SKM-1 (cell line): Measurements from ENCODE around the gene AP2S1.
"Not testable (repeated sequence)": the region's sequence is repeated elsewhere in the genome, so short reads cannot be mapped to it uniquely, and the experiment has no call there.

ENCODE experiments used
- DNase-seq: peaks from one replicate; lab custom pipeline; 2025; ENCODE audit not compliant: unreplicated experiment; lab: John Stamatoyannopoulos, UW

The AP2S1 gene

DNA sequence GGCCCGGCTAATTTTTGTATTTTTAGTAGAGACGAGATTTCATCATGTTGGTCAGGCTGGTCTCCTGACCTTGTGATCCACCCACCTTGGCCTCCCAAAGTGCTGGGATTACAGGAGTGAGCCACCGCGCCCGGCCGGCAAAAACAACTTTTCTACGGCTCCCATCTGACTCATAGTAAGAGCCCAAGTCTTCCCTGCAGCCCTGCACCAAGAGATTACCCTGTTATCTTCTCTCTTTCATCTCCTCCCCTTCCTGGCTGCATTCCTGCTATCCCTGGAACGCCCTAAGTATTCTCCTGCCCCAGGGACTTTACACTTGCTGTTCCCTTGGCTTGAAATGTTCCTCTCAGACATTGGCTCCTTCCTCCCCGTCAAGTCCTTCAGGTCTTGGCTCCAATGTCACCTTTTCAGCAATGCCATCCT, 6.6 kb downstream of the AP2S1 start:
- no peak for DNase-seq

DNA sequence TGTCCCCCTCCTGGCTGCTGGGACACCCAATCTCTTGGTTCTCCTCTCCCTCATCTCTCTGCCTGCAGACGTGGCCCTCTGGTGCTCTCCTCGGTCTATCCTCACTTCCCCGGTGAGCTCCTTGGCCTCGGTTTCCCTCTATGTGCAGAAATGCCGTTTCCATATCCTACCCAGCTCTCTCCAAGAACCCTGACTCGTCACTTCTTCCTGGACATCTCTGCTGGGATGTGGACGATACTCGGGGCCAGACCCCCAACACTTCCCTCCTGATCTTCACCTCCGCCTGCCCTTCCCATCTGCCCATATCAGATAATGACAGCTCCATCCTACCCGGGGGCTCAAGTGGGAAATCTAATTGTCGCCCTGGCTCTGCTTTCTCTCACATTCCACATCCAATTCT, 7.9 kb downstream of the AP2S1 start:
- DNase-seq, result no peak

DNA sequence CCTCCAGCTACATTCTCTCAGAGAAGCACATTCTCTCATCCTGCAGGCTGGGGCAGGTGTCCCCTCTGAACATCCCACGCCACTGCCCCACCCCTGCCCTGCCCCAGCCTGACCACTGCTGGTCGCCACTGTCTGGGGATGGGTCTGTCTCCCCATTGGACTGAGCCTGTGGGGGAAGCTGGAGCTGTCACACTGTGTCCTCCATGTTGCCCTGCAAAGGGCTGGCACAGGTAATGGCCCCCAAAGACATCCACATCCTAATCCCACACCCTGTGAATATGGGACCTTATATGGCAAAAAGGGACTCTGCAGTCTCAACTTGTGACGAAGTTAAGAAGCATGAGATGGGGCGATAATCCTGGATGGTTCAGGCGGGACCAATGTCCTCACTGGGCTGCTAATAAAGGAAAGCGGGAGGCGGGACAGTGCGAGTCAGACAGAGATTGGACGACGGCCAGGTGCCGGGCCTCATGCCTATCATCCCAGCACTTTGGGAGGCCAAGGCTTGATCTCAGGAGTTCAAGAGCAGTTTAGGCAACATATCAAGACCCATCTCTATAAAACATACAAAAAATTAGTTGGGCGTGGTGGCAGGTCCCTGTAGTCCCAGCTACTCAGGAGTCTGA, 9.1 kb downstream of the AP2S1 start:
- no peak for DNase-seq

DNA sequence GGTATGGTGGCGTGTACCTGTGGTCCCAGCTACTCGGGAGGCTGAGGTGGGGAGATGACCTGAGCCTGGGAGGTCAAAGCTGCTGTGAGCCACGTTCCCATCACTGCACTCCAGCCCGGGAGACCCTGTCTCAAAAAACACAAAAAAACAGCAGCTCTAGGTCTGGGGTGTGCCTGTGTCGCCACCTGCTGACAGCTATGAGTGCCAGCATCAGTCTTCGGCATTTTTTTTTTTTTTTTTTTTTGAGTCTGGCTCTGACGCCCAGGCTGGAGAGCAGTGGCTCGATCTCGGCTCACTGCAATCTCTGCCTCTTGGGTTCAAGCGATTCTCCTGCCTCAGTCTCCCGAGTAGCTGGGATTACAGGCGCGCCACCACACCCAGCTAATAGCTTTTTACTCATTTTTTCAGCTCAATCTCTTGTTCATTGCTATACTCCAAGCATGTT, 10.1 kb downstream of the AP2S1 start:
- no peak for DNase-seq

DNA sequence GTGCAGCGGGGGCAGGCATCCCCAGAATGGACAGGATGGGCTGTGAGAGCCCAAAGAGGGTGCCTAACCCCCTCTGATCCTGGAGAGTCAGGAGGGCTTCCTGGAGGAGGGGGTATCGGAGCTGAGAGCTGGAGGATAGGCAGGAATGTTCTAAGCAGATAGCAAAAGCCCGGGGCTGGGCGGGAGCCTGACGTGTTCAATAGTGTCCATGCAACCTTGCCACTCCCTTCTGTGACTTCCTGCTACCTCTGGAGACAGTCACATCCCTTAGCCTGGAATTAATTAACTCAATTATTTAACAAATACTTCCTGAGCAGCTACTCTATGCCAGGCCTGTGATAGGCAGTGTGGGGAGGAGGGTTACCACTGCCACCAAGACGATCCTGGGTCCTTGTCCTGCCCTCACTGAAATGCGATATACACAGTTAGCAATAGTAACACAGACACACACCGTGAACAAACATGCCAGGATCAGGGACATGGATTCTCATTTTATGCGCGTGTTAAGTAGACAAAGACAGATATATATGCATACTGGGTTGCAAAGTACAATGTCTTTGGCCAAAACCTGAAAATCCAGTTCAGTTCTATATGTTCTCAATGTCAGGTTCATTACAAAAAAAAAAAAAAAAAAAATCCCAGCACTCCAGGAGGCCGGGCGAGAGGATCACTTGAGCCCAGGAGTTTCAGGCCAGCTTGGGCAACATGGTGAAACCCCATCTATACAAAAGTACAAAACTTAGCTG, 10.7 kb downstream of the AP2S1 start:
- DNase-seq, result no peak

DNA sequence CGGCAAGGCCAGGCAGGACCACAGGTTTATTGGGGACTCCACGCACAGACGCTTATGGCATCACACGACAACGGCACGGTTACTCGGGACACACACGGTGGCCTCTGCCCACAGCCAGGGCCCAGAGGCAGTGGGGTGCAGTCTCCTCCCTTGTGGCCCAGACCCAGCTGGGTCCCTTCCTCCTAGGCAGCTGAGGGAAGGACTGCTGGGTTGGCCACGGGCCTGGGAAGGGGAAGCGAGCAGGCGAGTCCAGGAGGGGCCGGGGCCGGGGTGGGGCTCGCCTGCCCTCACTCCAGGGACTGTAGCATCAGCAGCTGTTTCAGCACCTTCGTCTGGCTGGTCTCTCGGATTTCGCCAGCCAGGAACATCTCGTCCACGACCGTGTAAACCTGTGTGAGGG, 12.5 kb downstream of the AP2S1 start:
- DNase-seq, result no peak

DNA sequence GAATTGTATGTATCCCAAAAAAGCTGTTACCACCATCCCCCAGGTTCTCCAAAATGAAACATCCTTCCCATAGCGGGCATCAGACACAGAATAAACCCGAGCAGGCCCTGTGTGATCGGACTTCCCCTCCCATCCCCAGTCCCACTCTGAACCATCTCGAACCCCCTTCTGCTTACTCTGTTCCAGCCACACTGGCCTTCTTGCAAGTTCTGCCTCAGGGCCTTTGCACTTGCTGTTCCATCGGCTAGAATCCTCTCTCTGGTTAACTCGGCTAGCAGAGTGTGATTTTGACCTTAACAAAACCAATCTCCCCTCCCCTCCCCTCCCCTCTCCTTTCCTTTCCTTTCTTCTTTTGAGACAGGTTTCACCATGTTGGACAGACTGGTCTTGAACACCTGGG, 15.7 kb downstream of the AP2S1 start:
- no peak for DNase-seq

DNA sequence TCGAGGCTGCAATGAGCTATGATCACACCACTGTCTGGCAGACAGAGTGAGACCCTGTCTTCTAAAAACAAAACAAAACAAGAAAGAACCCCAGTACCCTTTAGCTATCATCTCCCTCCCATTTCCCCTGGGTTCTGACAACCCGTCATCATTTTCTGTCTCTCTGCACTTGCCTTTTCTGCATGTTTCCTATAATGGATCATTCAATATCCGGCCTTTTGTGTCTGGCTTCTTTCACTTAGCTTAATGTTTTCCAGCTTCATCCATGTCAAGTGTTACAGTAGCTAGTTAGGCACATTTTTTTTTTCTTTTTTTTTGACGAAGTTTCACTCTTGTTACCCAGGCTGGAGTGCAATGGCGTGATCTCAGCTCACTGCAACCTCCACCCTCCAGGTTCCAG, 16.5 kb downstream of the AP2S1 start:
- DNase-seq, result no peak

DNA sequence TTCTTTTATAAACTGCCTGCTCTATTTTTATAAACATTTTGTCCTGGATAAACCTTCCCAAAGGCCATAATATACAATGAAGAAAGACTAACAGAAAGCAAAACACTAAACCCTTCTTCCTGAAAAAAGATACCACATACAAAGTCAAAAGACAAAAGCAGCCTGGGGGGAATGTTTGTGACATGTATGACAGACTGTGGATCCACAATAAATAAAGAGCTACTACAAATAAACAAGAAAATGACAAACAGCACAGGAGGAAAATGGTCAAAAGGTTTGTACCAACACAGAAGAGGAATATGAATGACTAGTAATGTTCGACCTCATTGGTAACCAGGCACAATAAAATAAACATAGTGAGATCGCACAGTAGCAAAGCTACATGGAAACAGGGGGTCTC, 19.8 kb downstream of the AP2S1 start:
- no peak for DNase-seq

DNA sequence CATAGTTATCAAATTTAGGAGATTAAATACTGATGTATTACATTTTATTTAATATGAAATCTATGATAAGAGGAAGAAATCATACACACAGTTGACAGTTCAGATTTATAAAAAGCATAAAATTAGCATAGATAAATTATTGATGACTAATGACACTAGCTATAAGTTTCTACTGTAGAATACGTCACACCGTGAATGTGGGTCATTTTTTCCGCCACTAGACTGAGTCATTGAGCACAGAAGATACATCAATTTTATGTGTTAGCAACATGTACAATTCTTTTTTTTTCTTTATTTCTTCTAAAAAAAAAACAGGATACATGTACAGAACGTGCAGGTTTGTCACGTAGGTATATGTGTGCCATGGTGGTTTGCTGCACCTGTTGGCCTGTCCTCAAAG, 22.2 kb downstream of the AP2S1 start:
- DNase-seq, result no peak

DNA sequence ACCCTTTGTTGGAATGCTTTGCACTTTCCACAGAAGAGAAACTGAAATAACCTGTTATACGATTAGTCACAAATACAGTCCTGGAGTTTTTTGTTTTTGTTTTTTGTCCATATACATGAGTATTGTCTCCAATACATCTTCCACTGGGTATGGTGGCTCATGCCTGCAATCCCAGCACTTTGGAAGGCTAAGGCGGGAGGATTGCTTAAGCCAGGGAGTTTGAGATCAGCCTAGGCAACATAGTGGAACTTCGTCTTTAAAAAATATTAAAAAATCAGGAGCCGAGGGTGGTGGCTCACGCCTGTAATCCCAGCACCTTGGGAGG, 25.0 kb downstream of the AP2S1 start:
- no peak for DNase-seq

DNA sequence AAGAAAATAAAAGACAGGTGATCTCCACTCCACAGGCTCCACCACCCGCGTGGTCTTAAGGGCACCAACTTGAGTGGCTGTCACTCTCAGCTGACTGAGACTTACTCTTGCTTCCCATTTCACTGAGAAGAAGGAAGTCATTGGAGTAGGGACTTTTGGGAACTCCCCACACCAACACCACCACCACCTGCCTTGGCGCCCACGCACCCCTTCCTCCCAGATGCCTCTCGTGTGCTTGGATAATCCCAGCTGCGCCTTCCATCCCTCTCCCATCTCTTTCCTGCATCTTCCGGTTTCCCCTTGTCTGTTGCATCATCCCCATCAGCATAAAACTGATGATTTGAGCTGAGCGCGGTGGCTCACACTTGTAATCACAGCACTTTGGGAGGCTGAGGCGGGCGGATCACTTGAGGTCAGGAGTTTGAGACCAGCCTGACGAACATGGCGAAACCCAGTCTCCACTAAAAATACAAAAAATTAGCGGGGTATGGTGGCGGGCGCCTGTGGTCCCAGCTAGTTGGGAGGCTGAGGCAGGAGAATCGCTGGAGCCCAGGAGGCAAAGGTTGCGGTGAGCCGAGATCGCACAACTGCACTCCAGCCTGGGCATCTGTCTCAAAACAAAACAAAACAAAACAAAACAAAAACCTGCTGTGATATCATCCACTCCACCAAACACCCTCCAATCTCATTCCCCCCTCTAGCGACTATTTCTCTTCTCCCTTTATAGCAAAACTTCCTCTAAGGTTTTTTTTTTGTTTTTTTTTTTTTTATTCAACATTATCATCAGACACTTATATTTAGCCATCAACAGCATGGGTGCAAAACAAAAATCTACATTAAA, 25.5 kb downstream of the AP2S1 start:
- DNase-seq, result no peak

DNA sequence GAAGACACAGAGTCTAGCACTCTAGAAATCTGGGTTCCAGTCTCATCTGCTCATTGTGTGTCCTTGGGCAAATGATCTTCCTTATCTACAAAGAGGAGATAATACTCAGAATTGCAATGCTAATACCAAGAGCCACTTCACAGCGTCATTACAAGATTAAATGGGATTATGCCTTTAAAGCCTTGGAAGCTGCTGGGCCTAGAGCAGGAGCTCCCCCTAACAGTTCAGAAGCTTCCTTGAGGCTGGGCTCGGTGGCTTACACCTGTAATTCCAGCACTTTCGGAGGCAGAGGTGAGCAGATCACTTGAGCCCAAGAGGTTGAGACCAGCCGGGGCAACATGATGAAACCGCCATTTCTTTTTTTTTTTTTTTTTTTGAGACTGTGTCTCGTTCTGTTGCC, 27.6 kb downstream of the AP2S1 start:
- no peak for DNase-seq

DNA sequence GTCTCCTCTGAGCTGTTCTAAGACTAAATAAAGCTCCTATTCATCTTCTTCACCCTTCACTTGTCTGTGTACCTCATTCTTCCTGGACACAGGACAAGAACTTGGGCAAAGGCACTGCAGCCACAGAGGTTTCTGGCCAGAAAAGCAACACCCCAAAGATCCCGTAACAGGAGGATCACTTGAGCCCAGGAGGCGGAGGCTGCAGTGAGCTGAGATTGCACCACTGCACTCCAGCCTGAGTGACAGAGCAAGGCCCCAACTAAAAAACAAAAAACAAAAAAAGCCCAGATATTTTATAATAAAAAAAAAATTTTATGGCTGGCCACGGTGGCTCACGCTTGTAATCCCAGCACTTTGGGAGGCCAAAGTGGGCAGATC, 28.2 kb downstream of the AP2S1 start:
- DNase-seq, result not testable (repeated sequence)

DNA sequence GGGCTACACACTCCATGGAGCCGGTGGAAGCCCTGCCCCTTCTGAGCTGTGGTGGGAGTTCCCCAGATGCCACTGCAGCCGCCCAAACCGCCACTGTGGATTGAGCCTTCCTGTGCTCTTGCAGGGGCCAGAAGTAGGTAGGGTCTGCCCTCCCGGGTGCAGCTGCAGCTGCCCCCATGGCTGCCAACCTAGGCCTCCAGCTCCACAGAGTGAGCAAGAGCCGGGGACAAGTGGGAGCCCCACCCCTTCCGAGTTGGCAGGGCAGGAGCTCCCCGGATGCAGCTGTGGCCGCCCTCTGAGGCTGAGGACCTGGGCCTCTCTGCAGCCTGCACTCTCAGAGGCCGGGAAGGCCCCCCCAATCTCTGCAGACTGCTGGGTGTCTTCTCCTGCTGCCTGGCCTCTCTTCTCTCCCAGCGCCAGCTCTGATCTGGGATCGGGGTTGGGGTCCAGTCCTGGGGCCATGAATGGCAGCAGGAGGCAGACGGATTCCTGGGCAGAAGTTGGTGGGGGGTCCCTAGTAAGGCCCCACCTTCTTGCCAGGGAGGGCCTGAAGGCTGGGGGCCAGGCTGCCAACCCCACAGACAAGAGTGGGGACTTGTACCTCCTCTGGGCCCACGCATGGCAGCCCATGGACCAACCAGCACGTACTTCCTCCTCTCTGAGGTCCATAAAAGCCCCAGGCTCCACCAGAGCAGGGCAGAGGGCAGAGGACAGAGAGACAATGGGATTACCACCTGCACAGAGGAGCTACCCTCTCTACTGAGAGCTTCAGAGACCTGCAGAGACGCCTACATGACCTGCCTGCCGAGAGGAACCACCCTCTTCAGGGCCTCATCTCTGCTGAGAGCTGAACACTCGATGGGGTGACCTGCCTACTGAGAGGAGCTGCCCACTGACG, 28.9 kb downstream of the AP2S1 start:
- no peak for DNase-seq

DNA sequence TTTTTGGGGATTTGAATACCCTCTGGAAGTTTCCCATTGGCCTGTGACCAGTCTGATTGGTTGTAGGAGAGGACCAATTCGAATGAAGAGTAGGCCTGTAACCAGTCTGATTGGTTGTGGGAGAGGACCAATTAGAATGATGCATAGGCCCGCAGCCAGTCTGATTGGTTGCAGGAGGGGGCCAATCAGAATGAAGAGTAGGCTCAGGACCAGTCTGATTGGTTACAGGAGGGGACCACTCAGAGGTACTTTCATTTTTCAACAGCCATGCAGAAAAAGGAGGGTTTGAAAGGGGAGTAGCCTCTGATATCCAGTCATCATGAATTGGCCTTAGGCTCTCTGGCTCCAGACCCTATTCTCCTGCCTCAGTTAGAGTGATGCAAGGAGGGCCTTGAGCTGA, 31.8 kb downstream of the AP2S1 start:
- DNase-seq, result no peak

DNA sequence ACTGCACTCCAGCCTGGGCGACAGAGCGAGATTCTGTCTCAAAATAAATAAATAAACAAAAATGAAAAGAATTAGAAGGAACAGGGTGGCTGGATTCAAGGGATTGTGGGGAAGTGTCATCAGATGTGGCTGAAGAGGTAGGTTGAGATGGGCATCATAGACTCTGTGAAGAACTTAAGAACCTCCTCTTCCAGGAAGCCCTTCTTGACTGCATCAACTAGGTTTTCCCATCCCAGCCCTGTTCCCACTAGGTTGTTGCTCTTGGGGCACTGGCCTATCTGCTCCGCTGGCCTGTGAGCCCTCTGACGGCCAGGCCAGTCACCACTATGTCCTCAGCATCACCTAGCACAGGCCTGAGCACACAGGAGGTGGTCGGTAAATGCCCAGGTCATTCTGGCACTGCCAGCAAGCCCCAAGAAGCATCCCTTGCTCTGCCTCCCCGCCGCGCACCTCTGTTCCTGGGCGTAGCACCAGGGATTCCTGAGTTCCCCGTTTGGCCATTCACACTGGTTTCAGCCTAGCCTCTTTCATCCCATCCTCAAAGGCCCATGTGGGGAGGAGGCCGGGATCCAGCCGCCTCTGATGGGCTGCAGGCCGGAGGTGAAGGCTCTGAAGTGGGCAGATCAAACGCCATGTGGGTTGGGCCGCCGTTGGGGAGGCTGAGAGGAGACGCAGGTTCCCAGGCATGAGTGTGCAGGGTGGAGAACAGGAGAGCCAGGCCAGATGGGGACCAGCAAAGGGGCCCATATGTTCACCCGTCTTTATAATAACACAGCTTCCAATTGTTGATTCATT, 34.6 kb downstream of the AP2S1 start:
- no peak for DNase-seq

DNA sequence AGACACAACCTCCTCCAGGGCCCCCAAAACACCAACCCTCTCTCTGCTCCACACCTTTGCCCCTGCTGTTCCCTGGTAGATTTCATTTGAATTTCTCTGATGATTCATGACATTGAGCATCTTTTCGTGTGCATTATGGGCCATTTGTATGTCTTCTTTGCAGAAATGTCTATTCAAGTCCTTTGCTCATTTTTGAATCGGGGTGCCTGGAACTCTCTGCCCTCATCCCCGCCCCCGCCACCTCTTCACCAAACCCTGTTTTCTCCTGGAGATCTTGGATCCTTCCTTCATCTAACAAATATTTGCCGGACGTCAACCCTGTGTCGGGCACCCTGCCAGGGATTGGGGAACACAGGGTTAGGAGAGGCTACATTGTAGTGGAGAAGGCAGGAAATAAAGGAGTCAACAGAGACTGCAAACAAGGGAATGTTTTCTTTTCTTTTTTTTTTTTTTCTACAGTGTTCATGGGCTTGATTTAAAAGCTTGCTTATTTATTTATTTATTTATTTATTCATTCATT, 36.7 kb downstream of the AP2S1 start:
- DNase-seq, result no peak

DNA sequence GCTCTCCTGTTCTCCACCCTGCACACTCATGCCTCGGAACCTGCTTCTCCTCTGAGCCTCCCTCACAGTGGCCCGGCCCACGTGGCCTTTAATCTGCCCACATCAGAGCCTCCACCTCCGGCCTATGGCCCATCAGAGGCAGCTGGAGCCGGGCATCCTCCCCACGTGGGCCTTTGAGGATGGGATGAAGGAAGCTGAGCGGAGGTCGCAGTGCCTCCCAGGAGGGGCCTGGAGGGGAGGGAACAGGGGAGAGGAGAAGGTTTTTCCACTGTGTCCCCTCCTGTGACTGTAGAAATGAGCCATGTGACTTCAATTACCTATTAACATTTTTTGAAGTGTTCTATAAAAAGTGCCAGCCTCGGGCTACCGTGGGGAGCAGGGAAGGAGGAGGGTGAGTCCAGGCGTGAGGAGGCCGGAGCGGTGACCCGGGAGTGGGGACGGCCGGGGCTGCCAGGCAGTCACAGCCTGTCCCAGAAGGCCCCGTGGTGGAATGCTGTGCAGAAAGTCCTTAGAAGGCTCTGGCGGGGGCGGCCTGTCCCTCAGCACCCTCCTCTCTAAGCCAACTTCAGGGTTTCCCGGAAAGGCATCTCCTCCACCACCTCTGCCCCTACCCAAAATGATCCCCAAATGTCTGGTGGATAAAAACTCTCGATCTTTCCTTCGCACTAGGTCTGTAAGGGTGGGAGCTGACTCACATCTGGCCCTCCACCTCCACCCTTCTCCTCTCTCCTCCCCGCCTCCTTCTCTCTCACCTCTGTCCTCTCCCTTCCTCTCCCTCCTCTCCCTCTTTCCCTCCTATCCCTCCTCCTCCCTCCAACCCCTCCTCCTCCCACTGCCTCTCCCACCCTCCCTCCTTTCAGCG, 37.4 kb downstream of the AP2S1 start:
- no peak for DNase-seq
